ENCODE data around the gene CPZ.

GRCh38 chr4:8579526-8580320, 12.8 kb upstream of the CPZ start:
- TF ChIP-seq REST (IDR thresholded peaks at IDR 0.05; ENCODE audit: insufficient read depth in 1 of 2, low read depth in 2 of 2, low read length in 2 of 2) = no peak
- TF ChIP-seq POLR2AphosphoS5 (IDR thresholded peaks at IDR 0.05; ENCODE audit: low read depth, low read length) = no peak
- no peak for TF ChIP-seq TAF1 (IDR thresholded peaks at IDR 0.05; ENCODE audit: borderline replicate concordance, insufficient read depth, low read length)

Data from PFSK-1 (cell line).